MM.1S (cell line): ENCODE measurements around the gene HSP90AB1.

Experiments used
- EZH2phosphoT487 ChIP-seq: fragments of 300-600 bp; sonication (generic); IDR thresholded peaks from 2 replicates; pipeline ENCODE4 v1.6.1; 2018; ENCODE audit warnings: antibody characterized with exemption, low read length
- TF ChIP-seq, protein P1 (sequence below): fragments of 300-600 bp; sonication (generic); IDR thresholded peaks from 2 replicates; pipeline ENCODE4 v1.5.1; 2016; ENCODE audit warnings: antibody characterized with exemption, low read length, mixed read lengths

DNA sequence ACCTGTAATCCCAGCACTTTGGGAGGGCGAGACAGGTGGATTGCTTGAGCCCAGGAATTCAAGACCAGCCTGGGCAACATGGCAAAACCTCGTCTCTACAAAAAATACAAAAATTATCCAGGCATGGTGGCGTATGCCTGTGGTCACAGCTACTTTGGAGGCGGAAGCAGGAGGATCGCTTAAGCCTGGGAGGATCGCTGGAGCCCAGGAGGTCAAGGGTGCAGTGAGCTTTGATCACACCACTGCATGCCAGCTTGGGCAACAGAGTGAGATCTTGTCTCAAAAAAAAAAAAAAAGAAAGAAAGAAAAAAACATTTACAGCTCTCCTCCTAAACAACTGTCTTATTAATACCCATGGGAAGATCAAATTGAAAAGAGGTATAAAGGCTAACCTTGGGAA lies 38.9 kb upstream of the HSP90AB1 start:
- TF ChIP-seq, protein P1, sequence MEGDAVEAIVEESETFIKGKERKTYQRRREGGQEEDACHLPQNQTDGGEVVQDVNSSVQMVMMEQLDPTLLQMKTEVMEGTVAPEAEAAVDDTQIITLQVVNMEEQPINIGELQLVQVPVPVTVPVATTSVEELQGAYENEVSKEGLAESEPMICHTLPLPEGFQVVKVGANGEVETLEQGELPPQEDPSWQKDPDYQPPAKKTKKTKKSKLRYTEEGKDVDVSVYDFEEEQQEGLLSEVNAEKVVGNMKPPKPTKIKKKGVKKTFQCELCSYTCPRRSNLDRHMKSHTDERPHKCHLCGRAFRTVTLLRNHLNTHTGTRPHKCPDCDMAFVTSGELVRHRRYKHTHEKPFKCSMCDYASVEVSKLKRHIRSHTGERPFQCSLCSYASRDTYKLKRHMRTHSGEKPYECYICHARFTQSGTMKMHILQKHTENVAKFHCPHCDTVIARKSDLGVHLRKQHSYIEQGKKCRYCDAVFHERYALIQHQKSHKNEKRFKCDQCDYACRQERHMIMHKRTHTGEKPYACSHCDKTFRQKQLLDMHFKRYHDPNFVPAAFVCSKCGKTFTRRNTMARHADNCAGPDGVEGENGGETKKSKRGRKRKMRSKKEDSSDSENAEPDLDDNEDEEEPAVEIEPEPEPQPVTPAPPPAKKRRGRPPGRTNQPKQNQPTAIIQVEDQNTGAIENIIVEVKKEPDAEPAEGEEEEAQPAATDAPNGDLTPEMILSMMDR: no peak
- TF ChIP-seq EZH2phosphoT487: no peak
